MV-4-11 (cell line): ENCODE results near the gene DBH.

Experiments used
- DNase-seq: peaks from one replicate; lab custom pipeline; 2025; lab: John Stamatoyannopoulos, UW

The DBH gene

DNA sequence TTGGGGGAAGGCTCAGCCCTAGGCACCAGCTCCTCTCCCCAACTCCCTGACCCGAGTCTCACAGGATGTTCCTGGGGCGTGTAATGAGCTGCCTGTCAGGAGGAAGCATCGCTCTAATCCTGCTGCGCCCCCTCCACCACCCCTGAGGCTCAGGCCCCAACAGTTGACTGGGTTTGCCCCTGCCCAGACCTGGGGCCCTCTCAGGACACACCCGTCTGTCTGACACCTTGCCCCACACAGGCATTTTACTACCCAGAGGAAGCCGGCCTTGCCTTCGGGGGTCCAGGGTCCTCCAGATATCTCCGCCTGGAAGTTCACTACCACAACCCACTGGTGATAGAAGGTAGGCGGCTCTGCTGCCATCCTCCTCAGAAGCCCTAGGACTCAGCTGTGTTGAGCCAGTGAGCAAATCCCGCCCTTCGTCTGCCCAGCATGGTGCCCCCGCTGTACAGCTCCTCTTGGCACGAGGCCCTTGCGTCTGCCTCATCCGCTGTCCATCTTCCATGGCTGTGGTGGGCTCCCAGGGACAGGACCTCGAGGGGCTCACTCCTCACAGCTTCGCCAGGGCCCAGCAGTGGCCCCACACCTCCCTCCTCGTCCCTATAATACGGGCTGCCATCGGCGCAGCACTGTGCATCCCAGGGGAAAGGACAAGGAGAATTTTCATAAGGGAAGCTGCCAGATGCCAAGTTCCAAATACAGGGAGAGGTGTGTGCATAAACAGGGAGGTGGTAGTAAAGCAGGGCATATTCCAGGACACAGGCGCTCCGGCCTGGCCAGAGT is 8.0 kb downstream of the DBH start:
- DNase-seq = no peak

DNA sequence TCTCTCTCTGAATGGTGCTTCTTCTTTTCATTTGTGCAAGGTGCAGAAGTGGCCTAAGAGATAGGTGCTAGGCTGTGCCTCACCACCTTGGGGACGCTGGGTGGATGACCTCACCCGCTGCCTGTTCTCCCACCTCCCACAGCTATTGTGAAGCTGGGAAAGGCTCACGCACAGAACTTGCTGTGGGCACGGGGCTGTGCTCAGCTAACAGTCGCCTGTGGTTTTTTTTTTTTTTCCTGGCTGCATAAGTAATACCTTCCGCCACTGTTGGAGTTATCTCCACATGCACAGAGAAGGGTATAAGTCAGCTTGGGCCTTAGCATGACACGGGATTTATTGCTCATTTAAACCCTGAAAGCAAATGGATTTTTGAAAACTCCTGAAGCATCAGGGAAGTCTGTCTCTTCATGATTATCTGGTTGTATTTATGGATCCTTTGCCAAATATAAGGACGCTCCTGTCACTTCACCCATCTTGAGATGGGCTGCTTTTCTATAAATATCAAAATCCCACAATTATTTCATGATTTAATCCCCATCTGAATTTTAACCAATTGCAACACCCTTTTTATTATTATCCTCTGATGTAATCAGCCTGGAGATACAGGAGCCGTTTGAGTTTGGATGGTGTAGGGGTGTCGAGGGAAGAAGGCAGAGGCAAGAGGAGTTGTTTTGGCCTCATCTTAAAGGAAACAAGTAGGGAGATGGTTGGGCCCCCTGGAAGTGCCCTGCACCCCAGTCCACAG is 9.0 kb downstream of the DBH start:
- no peak for DNase-seq

DNA sequence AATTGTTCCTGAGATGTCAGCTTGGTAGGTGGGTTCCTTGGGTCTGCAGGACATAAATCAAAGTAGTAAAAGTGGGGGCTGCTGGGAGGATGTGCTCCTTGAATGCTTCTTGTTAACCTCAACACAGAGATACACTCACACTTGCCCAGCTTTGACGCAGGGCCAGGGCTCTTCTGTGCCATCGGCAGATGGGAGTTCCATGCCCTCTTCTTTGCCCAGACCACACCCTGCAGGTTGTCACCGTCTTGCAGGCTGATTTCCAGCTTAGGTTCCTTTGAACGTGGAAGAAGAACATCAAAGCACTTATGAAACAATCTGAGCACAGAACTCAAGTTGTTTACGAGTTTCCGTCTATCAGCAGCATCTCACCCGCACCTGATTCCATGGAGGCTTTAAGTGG is 11.0 kb downstream of the DBH start:
- DNase-seq = no peak

DNA sequence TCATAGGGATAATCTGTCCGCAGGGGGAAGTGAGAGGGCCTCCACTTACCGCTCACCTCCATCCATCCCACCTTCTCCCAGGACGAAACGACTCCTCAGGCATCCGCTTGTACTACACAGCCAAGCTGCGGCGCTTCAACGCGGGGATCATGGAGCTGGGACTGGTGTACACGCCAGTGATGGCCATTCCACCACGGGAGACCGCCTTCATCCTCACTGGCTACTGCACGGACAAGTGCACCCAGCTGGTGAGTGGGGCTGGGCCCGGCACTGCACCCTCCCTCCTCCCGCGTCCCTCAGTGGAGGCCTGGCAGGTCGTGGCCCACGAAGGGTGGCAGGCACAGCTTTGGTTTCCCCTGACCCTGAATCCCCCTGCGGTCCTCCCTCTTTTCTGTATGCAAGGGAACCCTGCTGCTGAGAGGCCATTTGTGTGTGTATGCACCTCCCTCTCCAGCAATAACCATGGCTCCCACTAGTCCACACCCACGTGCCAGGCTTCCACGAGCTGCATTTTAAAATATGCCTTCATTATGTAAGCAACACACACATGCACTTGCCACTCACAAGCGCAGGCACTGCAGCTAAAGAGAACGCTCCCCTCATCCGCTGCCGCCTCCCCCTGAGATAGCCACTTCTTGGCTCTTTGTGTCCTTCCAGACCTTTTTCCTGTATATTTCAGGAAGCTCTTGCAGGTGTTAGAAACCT is 11.8 kb downstream of the DBH start:
- no peak for DNase-seq

DNA sequence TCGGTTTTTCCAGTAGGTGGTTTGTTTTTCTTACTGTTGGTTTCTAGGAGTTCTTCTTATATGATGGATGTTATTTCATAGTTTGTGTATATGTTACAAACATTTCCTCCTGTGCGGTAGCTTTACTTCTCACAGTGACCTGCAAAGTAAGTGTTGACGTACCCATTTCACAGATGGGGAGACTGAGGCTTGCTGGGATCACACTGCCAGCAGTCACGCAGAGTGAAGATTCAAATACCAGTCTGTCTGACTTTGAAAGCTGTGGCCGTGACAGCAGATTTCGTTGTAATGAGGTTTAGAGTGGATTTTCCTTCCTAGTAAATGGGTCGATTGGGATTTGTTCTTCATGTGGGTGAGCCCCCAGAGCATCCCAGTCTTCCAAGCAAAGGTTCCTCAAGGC is 13.0 kb downstream of the DBH start:
- no peak for DNase-seq

DNA sequence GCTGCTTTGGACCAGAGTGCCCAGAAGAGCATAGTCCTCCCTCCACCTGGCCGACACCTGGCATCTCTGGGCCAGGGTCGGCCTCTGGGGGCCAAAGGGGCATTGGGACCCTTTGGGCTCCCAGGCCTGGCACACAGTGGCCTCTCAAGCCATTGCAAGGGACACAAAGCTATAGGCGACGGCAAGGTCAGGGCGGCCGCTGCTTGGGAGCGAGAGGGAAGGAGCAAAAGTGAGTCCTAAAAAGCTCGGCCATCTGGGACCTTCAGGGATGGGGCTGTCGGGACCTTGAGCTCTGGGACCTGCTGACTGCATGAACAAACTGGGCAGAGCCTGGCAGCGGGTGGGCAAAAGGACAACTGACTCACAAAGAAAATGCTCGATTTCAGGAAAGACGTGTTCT is 13.9 kb downstream of the DBH start:
- DNase-seq = no peak

DNA sequence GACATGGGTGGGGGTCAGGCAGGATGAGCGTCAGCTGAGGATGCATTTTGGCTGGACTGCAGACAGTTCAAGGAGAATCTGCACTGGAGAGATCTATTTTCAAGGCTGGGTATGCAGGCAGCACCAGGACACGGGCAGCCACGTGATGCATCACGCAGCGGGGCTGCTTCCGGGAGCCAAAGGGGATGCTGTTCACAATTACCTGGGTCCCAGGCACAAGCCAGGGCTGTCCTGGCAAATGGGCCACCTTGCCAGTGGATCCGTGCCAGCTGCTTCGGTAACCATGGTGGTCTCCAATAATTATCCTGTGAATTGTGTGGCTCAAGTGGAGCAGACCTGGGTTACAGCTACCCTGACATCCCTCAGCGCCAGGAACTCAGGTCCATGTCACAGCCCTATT is 17.5 kb downstream of the DBH start:
- DNase-seq = no peak

DNA sequence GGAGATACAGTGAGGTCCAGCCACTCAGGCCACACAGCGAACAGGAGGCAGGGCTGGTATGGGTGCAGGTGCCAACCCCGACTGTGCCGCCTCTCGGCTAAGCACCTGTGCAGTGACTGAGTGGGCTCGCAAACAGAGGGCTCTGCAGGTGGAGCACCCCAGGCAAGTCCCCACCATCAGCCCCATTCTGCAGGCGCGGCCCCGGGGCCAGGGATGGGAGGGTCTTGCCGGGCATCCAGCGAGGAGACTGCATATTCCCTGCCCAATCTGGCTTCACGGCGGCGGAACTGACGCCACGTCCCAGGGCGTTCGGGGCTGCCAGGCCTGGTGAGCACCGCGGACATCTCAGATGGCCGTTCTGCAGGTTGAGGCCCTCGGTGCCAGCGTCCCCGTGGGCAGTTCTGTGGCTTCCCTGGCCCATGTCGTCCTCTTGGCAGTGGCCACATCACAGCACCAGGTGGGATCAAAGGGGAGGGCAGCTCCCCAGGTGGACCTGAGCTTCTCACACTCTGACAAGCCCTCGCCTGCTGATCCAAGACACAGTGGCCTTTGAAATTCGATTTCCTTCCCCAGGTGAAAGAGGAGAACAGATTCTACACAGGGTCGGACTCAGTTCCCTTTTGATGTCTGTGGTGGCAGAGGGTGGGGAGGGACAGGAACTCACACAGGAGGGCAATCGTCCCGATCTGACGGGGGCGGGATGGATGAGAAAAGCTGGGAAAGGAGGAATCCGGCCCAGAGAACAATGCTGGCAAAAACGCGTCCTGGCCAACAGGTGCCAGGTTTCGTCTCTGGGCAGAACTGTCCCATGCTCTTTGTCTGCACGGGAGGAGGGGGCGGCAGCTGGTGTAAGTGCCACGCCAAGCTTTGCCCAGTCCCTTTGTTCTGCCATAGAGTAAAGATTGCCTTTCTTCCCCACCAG is 18.8 kb downstream of the DBH start:
- DNase-seq = no peak

DNA sequence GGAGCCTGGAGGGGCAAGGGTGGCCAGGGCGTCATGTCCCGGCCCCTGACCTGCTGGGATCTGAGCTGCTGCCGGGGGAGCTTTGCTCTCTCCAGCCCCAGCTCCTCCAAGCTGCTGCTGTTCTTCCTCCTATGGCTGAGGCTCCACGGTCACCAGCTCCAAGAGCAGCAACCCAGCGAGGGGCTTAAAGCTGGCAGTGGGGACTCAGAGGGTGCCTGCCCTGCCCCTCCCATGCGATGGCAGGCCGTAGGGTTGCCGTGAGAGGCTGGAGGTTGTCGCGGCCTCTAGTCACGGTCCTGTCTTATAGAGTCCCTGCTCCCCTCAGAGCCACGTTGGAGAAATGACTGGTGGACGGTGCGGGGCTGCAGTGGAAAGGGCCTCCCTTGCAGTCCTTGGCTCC is 19.5 kb downstream of the DBH start:
- no peak for DNase-seq

DNA sequence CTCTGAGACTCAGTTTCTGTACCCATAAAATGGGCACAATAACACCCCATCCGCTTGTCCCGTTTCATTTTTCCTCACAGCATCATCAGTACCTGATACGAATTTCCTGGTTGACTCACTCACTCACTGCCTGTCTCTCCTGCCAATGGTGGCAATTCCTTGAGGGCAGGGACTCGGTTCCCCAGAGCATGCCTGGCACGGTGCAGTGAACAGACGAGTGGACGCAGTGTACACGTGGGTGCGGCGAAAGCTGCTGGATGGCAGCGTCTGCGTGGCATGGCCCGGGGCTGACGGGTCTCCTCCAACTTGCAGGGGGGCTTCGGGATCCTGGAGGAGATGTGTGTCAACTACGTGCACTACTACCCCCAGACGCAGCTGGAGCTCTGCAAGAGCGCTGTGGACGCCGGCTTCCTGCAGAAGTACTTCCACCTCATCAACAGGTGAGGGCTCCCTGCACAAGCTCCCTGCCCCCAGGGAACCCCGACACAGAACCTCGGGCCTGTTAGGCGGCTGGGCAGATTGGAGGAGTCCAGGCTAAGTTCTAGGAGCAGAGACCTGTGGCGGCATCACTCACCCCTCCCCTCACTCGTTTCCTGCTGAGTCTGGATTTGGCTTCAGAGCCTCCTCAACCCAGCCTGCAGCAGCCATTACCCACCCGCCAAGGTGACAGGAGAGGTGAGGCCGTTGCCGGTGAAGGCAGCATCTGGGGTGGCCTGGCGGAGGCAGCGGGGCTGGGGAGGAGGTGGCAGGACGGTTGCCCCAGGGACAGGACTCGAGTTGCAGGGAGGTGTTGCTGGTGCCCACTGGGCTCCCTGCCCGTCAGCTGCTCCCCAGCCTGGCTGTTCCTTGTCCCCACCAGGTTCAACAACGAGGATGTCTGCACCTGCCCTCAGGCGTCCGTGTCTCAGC is 20.3 kb downstream of the DBH start:
- DNase-seq = no peak

DNA sequence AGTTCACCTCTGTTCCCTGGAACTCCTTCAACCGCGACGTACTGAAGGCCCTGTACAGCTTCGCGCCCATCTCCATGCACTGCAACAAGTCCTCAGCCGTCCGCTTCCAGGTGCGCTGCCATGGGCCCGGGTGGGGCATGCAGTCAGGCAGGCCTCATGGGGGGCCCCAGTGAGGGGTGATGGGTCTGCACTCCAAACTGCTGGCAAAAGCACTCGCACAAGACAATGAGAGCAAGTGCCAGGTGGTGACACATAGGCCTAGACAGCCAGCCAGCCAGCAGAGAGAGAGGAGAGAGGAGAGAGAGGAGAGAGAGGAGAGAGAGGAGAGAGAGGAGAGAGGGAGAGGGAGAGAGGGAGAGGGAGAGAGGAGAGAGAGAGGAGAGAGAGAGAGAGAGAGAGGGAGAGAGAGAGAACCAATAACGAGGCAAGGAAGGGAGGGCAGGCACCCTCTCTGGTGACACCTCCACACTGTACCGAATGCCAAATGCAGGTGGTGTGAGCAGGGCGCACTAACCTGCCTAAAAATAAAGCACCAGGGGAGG is 21.0 kb downstream of the DBH start:
- no peak for DNase-seq

DNA sequence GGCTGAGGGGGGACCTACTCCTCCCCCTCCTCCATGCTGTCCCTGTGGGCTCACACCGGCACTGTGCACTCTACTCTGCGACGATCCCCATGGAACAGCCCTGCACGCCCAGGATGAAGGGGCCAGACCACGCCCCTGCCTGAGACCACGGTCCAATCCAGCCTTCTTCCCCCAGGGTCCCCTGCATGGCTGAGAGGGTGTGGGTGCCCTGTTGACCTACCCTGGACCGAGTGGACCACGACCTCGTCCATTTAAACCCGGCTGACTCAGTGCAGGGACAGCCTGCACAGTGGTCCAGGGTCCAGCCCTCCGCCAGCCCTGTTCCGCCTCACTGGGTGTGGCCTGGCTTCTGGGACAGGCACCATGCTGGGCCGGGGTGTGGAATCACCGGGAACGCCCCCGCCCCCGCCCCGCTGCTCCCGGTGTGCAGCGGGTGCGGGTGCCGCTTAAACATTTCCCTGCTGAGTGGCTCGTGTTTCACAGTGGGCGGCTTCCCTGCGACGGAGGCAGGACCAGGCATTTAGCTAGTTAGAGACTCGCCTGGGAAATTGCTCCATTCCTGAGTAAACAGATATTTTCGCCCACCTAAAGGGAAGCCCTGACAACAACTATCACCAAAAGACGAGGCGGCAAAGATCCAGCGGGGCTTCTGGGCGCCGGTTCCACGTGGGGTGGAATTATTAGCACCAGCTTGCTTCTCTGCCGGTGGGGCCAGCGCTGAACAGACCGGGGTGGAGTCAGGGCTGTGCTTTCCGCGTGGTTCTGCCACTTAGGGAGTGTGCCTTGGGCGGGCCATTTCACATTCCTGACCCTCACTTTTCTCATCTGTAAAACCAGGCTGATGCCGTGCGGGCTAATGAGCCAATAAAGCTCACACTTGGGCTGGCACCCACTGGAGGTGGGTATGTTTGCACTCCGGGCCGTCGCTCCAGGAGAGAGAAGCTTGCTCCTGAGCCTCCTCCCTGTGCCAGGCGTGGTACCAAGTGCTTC is 22.6 kb downstream of the DBH start:
- DNase-seq = no peak

DNA sequence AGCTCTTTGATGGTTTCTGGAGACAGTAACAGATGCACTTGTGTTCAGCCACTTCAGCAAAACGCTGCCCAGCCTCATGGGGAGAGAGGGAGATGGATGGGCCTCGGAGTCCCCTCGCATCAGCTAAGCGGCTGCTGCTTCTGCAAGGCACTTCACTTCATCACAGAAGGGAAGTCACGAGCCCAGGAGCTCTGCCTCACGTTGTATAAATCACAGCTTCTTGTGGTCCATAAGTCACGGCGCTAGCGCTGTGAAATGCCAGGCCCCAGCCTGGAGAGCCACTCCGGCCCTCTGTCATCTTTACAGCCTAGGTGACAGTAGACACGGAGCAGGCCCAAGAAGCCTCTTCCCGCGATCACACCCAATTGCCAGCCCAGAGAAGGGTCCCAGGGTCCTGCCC is 23.4 kb downstream of the DBH start:
- DNase-seq = no peak

DNA sequence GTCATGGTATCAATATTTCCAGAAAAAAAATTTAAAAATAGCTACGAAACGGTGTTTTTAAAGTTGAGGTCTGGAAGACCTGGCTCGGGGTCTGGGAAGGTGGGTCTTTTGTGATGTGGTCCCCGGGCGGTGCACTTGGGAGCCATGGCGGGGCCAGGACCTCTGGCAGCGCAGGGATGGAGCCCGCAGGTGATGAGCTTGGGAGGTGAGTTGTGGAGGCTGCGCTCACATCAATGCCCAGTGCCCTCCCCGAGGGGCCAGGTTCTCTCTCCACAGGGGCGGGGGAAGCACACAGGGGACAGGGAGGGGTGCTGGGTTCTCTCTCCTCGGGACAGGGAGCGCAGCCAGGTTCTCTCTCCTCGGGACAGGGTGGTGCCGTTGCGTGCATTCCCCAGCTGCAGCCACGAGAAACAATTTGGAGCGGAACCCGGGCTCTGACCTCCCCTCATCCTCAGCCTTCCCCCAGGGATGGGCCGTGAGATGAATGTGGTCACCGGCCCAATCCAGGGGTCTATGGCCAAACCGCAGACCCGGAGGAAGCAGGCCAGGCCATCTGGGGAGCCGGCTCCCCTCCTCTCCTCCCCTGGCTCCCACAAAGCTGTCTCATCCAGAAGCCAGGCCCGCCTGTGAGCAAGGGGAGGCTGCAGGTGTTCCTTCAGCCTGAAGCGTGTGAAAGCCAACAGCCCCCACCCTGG is 25.8 kb downstream of the DBH start:
- no peak for DNase-seq

DNA sequence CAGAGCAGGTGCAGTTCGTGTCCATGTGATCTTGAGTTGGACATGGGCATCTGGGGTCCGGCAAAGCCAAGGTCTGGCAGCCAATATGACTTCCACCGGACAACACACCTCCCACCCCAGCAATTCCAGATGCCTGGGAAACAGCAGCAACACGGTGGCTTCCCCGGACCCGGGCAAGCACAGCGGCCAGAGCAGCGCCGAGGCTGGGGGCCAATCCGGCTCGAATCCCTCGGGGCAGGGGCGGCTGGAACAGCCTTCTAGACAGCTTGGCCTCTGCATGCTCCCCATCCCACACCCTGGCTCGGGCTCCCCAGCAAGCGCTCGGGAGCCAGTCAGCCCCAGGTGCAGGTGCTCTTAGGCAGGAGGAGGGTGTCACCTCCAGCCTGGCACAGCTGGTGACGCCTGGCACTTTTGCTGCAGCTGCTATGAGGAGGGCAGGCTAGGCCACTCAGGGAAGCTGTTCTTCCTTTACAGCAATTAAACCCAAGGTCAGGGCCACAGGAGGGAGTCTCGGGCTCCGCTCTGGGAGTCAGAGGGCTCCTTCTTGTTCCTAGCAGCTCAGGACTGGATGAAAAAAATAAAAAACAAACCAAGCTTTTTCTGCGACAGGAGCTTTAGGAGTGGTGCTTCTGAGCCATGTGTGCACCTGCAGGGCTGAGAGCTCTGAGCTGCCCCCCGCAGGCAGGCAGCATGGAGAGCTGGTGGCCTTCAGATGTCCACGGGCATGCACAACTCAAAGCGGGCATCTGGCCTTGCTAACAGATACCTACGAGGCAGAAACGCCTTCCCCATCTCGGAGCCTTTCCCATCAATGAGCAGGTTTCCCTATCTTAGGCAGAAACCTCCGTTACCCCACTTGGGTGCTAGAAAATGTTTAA is 28.2 kb downstream of the DBH start:
- no peak for DNase-seq

DNA sequence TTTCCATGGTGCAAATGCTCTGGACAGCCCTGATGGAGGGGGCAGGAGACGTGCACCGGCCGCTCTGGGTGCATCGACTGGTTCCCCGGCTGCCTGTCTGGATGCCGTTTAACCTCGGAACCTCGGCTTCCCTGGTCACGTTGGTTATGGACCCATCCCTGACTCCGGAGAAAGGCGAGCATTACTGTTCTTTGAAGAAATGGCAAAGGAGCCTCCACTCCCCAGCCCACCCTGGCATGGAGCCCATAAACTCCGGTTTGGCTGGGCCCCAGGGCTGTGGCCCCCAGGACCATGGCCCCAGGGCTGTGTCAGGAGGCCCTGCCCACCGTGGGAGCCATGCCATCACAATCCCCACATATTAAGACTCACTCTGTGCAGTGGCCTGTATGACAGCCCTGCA is 28.9 kb downstream of the DBH start:
- no peak for DNase-seq

DNA sequence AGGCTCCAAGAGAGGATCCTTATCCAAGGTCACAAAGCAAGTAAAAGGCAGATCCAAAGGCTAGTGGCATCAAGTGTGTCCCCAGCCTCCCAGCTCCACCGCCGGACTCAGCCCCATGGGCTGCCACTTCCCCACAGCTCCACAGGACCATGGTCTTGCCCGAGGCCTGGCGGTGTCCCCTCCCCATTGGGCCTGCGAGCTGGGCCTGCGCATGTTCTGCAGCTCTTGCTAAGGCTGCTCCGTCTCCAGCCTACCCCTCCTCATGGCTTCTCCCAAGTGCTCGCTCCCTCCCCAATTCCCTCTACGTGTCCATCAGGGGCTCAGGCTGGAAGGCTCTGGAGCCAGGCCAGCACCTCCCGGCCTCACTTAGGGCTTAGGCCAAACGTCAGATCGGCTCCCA is 29.4 kb downstream of the DBH start:
- no peak for DNase-seq

DNA sequence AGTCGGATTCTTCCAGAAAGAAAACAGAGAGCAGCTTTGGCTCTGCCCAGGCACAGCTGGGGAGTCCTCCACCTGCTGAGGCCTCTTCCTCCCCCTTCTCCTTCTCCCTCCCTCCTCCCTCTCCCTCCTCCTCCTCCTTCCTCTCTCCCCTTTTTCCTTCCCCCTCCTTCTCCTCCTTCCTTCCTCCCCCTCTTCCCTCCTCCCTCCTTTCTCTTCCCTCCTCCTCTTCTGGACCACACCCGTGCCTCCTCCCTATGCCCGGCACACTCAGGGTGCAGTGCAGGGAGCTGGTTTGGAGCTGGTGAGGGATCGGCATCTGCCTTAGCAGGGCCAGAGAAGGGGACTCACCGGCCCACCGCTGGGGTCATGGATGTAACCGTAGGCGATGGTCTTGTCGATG is 30.2 kb downstream of the DBH start:
- no peak for DNase-seq
